RWPE2 (cell line): Measurements from ENCODE around the gene STRN3.

Source experiments
- ATAC-seq: fragments of 200-7000 bp; cut with Tn5 transposase; 3 replicates; pipeline ENCODE4 v1.9.1; 2021; ENCODE audit warnings: low read depth
- DNase-seq: peaks from one replicate; pipeline ENCODE4 v3.0.0-alpha.2; 2020; ENCODE audit warnings: low spot score
- H3K27ac ChIP-seq: fragments of 450-650 bp; 2 replicates; pipeline ENCODE4 v1.5.1; 2017; ENCODE audit warnings: mild to moderate bottlenecking; ENCODE audit not compliant: poor library complexity, severe bottlenecking
- H3K27me3 ChIP-seq: fragments of 250-450 bp; sonication (Bioruptor Pico); 2 replicates; pipeline ENCODE4 v1.5.1; 2021; ENCODE audit warnings: mild to moderate bottlenecking, moderate library complexity; ENCODE audit not compliant: insufficient read depth, poor library complexity, severe bottlenecking
- H3K36me3 ChIP-seq: fragments of 250-450 bp; sonication (Bioruptor Pico); 2 replicates; pipeline ENCODE4 v1.5.1; 2020; ENCODE audit warnings: low read depth, mild to moderate bottlenecking, moderate library complexity
- H3K4me1 ChIP-seq: fragments of 250-450 bp; sonication (Bioruptor Pico); 2 replicates; pipeline ENCODE4 v1.5.1; 2021; ENCODE audit warnings: mild to moderate bottlenecking, moderate library complexity; ENCODE audit not compliant: insufficient read depth, poor library complexity, severe bottlenecking
- H3K4me3 ChIP-seq: fragments of 250-450 bp; sonication (Bioruptor Pico); 2 replicates; pipeline ENCODE4 v1.5.1; 2021; ENCODE audit warnings: mild to moderate bottlenecking, moderate library complexity; ENCODE audit not compliant: severe bottlenecking
- H3K9me3 ChIP-seq: fragments of 250-450 bp; sonication (Bioruptor Pico); 2 replicates; pipeline ENCODE4 v1.5.1; 2021; ENCODE audit warnings: mild to moderate bottlenecking, moderate library complexity; ENCODE audit not compliant: severe bottlenecking
- TF ChIP-seq, protein P1 (sequence below): fragments of 450-650 bp; IDR thresholded peaks from one replicate; pipeline ENCODE4 v1.5.1; 2017; ENCODE audit warnings: mild to moderate bottlenecking, moderate library complexity; ENCODE audit not compliant: poor library complexity, severe bottlenecking

The STRN3 gene

DNA sequence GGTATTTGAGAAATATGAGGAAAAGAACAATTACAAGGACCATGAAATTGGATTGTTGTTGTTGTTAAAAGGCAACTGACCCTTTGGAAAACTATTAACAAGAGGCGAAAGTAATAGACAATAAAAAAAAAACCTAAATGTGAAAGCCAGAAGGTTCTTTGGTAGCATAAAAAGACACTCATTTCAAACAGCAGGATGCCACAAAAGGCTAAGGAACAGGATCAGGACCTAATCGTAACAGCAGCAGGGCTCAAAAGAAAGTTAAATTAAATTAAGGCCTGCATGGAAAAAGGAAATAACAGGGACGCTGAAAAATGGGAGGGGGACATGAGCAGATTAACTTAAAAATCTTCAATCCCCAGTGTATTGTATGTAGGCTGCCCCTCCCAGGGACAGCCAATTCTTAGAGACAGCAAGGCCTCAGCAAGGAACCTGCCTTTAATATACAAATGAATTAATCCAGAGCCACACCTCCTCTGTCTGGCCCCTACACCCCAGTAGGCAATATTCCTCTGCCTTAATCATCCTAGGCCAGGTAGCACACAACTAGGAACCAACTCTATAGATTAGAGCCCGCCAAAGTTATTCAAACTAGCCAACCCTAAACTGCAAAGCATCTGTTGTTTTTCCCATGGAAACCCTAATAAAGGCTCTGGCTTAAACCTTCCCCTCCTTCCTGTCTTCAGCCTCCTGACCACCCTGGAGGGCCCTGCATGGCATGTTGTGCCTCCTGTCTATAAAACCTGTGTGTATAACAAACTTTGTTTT, 29.1 kb downstream of the STRN3 start:
- Histone ChIP-seq H3K4me3 (no peak overlapping the region), H3K27me3 (no peaks in the 10 kb centered on the region), H3K36me3 (peaks cover 39% of the 10 kb centered on the region), H3K27ac (no peak overlapping the region), H3K9me3 (peaks cover 18% of the 10 kb centered on the region), H3K4me1 (peaks cover 14% of the 10 kb centered on the region)
- TF ChIP-seq, protein P1, sequence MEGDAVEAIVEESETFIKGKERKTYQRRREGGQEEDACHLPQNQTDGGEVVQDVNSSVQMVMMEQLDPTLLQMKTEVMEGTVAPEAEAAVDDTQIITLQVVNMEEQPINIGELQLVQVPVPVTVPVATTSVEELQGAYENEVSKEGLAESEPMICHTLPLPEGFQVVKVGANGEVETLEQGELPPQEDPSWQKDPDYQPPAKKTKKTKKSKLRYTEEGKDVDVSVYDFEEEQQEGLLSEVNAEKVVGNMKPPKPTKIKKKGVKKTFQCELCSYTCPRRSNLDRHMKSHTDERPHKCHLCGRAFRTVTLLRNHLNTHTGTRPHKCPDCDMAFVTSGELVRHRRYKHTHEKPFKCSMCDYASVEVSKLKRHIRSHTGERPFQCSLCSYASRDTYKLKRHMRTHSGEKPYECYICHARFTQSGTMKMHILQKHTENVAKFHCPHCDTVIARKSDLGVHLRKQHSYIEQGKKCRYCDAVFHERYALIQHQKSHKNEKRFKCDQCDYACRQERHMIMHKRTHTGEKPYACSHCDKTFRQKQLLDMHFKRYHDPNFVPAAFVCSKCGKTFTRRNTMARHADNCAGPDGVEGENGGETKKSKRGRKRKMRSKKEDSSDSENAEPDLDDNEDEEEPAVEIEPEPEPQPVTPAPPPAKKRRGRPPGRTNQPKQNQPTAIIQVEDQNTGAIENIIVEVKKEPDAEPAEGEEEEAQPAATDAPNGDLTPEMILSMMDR, result no peak
- ATAC-seq, result no peak
- no peak for DNase-seq

DNA sequence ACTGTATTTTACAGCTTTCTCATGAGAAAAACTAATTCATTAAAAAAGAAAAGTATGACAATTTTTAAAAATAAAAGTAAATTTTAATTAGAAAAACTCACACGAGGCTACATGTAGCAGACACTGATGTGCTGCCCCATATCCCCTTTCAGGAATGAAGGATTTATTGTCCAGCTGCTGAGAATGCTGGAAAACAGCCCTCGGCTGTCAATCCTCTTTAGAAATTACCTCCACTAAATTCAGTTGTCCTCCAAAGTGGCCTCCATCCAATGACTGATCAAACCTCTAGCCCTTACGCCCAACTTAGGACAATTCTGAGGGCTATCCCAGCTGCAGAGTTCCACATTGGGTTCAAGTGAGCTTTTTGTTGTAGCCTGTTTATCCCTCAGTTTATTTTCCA, 30.5 kb downstream of the STRN3 start:
- Histone ChIP-seq H3K9me3 (peaks cover 18% of the 10 kb centered on the region), H3K27me3 (no peaks in the 10 kb centered on the region), H3K4me1 (peaks cover 14% of the 10 kb centered on the region), H3K4me3 (no peak overlapping the region), H3K36me3 (peaks cover 37% of the 10 kb centered on the region), H3K27ac (peak overlapping the region; percentile 35)
- TF ChIP-seq, protein P1, result no peak
- DNase-seq (no peak), ATAC-seq (no peak)

DNA sequence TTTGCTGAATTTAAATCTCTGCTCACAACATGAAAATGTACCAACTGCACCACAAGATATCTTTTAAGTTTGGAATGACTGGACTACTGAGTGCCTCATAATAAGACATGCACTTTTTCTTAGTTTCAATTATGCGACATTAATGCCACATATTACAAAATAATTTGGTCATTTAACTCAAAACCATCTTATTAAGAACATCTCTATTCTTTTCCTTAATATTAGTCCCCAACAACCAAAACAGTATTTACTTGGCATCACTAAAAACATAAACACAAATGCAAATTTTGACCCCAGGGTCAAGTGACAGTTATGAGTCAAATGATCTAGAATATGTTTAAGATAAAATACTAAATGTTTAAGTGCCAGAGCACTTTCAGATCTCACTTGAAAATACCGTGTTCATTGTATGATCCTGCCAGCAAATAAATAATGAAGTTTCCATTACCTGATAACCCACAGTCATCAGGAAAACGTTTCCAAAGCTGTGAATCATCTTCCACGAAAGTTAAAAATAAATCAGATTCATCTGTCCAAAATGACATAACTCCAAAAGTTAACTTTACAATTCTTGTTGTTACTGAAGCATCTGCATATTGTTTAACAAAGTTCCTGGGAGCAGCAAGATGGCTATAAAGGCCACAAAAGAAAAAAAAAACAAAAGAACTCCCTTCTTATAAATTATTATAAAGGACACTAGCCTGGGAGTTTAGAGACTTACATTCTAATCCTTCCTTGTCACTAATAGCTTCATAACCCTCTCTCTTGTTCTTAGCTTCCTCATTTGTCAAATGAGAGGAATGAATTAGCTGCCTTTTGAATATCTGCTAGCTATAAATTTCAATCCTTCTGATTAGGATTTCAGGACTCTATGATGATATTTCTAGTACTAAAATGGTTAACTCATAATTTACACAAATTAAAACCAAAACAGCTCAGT, 31.2 kb downstream of the STRN3 start:
- peak; percentile 68 for ATAC-seq
- H3K9me3 ChIP-seq, result peaks cover 18% of the 10 kb centered on the region
- DNase-seq, result no peak
- peaks cover 14% of the 10 kb centered on the region for H3K4me1 ChIP-seq
- H3K27ac ChIP-seq, result peak overlapping the region; percentile 35
- peaks cover 33% of the 10 kb centered on the region for H3K36me3 ChIP-seq
- H3K27me3 ChIP-seq, result no peaks in the 10 kb centered on the region
- TF ChIP-seq, protein P1, result no peak
- no peak overlapping the region for H3K4me3 ChIP-seq

DNA sequence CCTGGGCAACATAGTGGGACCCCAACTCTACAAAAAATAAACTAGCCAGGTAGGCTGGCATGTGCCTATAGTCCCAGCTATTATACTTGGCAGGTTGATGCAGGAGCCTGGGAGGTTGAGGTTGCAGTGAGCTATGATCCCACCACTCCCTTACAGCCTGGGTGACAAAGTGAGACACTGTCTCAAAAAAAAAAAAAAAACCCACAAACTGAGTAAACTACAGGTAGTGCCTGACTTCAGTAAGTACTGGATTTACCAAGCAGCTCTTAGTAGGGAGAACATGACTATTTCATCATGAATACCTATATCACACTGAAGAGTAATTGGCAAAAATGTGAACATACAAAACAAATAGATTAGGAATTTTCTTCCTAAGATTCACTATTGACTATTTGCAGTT, 33.1 kb downstream of the STRN3 start:
- H3K4me3 ChIP-seq, result no peak overlapping the region
- peaks cover 24% of the 10 kb centered on the region for H3K4me1 ChIP-seq
- H3K27me3 ChIP-seq, result no peaks in the 10 kb centered on the region
- H3K27ac ChIP-seq, result no peak overlapping the region
- ATAC-seq (no peak), DNase-seq (no peak)
- peaks cover 14% of the 10 kb centered on the region for H3K36me3 ChIP-seq
- H3K9me3 ChIP-seq, result peaks cover under 1% of the 10 kb centered on the region
- TF ChIP-seq, protein P1, result no peak
